GM19351 (cell line): ENCODE data around the gene INPP4B.

ENCODE experiments used
- ATAC-seq: cut with Tn5 transposase; IDR thresholded peaks from one replicate; pipeline ENCODE4 v1.9.1; 2021; ENCODE audit warnings: mild to moderate bottlenecking, moderate library complexity; ENCODE audit not compliant: unreplicated experiment

The INPP4B gene

GRCh38 chr4:142355421-142355930 is 490.6 kb downstream of the INPP4B start:
- ATAC-seq, result no peak

DNA sequence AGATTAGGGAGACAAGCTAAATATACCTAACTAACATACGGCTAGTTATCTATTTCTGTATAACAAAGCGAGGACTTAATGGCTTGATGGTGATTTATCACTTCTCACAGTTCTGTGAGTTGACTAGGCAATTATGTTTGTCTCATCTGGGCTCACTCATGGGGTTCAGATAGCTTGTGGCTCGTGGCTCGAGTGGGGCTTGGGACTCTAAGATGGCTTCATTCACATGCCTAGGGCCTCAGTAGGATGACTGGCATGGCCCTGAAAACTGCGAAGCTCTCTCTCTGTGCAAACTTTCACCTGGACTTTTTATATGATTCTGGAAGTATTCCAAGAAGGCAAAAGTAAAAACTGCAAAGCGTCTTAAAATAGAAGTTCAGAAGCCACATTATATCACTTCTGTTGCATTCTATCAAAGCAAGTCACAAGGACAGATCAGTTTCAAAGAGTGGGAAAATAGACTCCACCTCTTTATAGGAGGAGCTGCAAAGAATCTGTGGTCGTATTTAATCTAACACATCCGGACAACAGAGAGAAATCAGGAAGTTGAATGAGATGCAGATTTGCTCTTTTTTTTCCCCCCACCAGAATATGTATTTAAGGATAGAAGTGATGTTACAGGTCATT is 491.2 kb downstream of the INPP4B start:
- no peak for ATAC-seq

GRCh38 chr4:142354041-142354440 is 492.1 kb downstream of the INPP4B start:
- ATAC-seq, result no peak

DNA sequence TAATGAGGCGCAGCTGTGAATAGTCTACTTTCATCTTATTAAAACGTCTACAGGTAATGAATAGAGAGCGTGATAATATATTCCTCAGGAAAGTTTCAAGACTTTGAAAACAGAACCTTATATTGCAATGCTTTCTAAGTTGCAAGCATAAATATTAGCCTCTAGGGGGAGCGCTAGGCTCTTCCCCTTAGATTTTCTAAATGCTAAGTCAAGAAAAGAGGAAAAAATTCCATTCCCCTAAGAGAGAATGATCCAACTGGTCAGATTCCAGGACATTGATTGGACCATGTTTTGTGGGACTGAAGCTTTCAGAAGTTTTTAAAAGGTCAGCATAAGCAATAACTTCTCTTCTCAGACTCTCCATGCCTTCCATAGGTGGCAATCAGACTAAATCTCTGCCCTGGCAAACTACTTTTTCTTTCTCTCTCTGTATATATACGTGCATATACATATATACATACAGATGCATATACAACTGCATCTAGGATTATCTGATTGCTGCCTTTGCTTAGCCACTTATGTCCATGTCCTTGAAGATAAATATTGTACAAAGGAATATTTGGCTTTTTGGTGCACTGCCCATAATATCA is 492.9 kb downstream of the INPP4B start:
- ATAC-seq, result peak; percentile 76

DNA sequence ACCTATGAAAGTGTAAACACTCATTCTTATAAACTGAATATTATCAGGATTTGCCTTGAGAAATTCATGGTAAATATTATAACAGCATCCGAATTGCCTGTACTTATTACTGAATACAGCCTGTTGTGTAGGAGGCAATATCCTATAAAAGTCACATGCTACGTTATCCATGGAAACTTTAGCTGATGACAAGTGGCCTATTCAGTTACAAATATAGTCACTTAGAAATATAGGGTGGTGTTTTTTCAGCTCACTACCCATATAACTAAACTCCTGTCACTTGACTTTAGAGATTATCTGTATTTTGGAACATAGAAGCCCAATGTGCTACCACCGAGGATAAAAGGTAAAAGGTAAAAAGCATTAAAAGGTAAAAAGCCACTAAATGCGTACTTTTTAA is 493.4 kb downstream of the INPP4B start:
- no peak for ATAC-seq

DNA sequence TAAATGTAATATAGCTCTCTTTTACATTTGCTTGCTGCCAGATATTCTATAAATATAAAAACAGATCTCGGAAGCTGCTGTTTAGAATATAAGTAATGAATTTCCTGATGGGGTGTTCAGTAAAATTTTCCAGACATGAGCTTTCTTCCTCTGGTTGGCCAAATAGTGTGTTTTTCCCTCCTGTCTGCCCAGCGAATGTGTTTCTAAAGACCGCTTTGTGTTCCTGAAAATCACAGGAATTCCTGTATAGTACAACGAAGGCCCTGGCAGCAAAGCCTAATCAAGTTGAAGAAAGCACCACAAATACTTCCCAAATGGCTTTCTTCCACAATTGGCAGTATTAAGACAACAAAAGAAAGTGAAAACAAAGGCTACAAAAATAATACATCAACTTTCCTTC is 494.1 kb downstream of the INPP4B start:
- no peak for ATAC-seq

GRCh38 chr4:142350871-142351270 is 495.2 kb downstream of the INPP4B start:
- ATAC-seq, result no peak

DNA sequence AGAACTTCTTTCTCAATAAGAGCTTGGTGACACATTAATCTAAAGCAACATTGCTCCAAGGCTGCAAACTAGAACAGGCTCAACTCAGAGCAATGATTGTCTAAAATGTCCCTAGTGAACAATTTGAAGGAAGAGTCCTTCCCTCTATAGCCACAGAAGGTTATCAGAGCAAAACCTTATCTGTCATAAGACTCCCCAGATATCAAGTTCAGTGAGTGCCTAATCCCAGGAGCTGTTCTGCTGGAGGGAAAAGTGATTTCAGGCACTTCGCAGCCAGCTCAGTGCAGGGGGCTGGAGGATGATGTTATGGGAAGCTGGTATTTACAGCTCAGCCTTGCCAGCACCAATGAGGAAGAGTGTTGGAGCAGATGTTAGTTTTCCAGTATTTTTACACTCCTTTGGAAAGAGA is 497.5 kb downstream of the INPP4B start:
- ATAC-seq, result no peak

GRCh38 chr4:142347241-142347640 is 498.9 kb downstream of the INPP4B start:
- ATAC-seq, result no peak

- ATAC-seq, result no peak
Measured at GRCh38 chr4:142345924-142346323, 500.2 kb downstream of the INPP4B start.

DNA sequence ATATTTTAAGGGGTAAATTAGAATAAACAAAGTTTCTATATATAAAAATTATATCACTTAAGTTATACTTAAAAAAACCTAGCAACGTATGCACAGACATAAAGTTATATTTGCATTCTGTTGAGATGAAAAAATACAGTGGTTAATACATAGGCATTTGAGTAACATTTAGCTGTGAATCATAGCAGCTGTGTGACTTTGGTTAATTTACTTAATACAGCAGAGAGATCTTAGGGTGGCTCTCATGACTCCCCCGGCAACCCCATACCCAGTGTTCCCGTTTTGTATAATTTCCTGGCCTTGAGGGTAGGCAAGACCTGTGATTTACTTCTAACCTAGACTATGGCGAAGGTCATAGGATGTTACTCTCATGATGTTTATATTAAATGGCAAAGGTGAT is 504.8 kb downstream of the INPP4B start:
- ATAC-seq, result no peak

DNA sequence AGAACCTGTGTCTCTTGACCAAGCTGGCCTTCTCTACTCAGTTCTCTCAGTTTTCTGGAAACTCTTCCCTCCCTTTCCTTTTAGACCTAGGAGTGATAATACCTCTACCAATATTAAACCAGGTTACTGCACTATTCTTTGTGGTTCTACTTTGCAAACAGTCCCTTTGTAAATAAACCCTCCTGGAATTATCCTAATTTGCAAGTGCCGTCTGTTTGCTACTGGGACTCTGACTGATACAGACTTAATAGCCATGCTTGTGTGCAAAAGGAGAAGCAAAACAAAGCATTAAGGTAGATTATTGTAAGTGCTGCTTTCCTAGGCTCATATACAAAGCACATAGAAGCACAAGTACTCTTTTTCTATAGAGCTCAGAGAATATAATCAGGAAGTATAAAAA is 507.0 kb downstream of the INPP4B start:
- ATAC-seq, result no peak

- no peak for ATAC-seq
Measured at GRCh38 chr4:142336251-142336934, 509.7 kb downstream of the INPP4B start.

DNA sequence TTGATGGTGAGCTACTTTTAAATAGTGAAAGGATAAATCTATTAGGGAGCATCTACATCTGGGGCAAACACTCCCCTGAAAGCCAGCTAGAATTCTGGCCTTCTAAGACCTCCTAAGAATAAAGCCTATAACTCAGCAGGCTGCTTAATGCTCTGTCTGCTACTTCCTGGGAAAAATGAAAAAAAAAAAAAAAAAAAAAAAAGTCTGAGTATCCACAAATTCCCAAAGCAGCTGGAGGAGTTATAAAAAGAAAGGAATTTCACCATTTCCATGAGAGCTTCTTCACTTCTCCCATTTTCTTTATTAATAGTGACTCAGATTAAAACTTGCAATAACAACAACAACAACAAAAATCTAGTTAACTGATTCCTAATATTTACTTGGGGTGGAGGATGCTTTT is 511.2 kb downstream of the INPP4B start:
- no peak for ATAC-seq

GRCh38 chr4:142331646-142332045 is 514.5 kb downstream of the INPP4B start:
- ATAC-seq, result no peak

GRCh38 chr4:142331132-142331531 is 515.0 kb downstream of the INPP4B start:
- ATAC-seq, result no peak

DNA sequence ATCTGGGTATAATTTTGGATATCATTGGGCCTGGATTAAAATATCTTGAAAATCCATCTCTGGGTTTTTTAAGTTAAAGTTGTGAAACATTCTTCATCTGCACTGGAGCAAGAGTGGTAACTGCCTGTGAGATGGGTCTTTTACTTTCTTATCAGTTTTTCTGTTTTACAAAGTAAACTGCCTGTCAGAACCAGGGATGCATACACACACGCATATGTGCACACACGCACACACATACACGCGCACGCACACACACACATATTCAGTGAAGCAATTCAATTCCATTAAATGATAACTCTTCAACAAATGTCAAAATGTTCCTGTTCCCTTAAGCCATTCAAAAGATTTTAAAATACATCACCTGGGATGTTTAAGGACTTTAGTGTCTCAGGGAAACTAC is 515.8 kb downstream of the INPP4B start:
- no peak for ATAC-seq

- ATAC-seq, result no peak
Measured at GRCh38 chr4:142329313-142329712, 516.8 kb downstream of the INPP4B start.

DNA sequence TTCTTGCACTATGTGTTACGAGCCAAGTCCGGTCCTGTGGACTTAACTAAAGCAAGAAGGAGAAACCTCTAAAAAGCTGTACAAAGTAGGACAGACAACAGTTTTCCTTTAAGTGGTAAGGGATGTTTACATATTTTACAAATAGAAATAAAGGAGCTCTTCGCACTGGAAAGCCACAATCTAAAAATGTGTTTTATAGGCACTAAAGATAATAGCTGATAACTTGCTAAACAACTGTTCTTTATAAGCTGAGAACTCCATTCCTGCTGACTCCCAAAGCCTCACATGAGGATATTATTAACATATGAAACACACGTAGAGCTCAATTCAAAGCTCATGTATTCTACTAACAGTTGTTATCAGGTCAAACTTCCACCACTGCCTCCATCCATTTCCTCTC is 519.9 kb downstream of the INPP4B start:
- ATAC-seq, result no peak

GRCh38 chr4:142324572-142324971 is 521.5 kb downstream of the INPP4B start:
- peak; percentile 80 for ATAC-seq

- no peak for ATAC-seq
Measured at GRCh38 chr4:142322996-142323395, 523.1 kb downstream of the INPP4B start.

GRCh38 chr4:142318280-142318679 is 527.8 kb downstream of the INPP4B start:
- no peak for ATAC-seq
